H1 (cell line): ENCODE data around the gene CNGB1. TPM values are rescaled to one million over a fixed set of nuclear protein-coding genes. Genes with fewer than 3 reads are reported as not detected.

Experiments
- CHD2 ChIP-seq: IDR thresholded peaks from 2 replicates; pipeline ENCODE4 v1.6.1; 2012; ENCODE audit warnings: low read length, improper control_type of control experiment
- FOSL1 ChIP-seq: IDR thresholded peaks from 2 replicates; pipeline ENCODE4 v1.6.1; 2011; ENCODE audit warnings: mild to moderate bottlenecking, low read depth, low read length, moderate library complexity; ENCODE audit not compliant: insufficient read depth
- GABPA ChIP-seq: IDR thresholded peaks from 2 replicates; pipeline ENCODE4 v1.6.1; 2011; ENCODE audit warnings: mild to moderate bottlenecking, low read length, moderate library complexity, borderline replicate concordance; ENCODE audit not compliant: insufficient read depth
- JUND ChIP-seq: IDR thresholded peaks from 2 replicates; pipeline ENCODE4 v1.6.1; 2011; ENCODE audit warnings: mild to moderate bottlenecking, improper control_type of control experiment, low read length
- KDM1A ChIP-seq: fragments of 200-600, 300-600 bp; sonication (generic); IDR thresholded peaks from 2 replicates; pipeline ENCODE4 v1.7.1; 2016; ENCODE audit warnings: mild to moderate bottlenecking, low read length, borderline replicate concordance
- KDM4A ChIP-seq: IDR thresholded peaks from one replicate; pipeline ENCODE4 v1.7.1; 2012; ENCODE audit warnings: low read depth, mild to moderate bottlenecking, moderate library complexity, low read length, inconsistent platforms; ENCODE audit not compliant: severe bottlenecking
- POLR2A ChIP-seq, 2 experiments: IDR thresholded peaks; 1 replicate in 1 of 2; 2 replicates in 1 of 2; pipeline ENCODE4 v1.6.1; 2011; ENCODE audit warnings: low read depth in 2 of 2, low read length in 2 of 2, mild to moderate bottlenecking in 2 of 2; ENCODE audit errors: control extremely low read depth in 1 of 2
- RAD21 ChIP-seq, 2 experiments: IDR thresholded peaks in 1 of 2; conservative IDR thresholded peaks in 1 of 2; 2 replicates each; pipeline ENCODE4 v1.6.1; 2011; ENCODE audit warnings: low read depth in 2 of 2, low read length in 2 of 2, improper control_type of control experiment in 1 of 2, inconsistent platforms in 1 of 2, mild to moderate bottlenecking in 1 of 2, moderate library complexity in 1 of 2
- SP1 ChIP-seq: IDR thresholded peaks from 2 replicates; pipeline ENCODE4 v1.6.1; 2011; ENCODE audit warnings: low read depth, low read length
- polyA plus RNA-seq, 7 experiments: library from polyadenylated mRNA; depleted of rRNA in 3 of 7; stranded (reverse) in 5 of 7; unstranded in 2 of 7; fragments of >200 nt in 5 of 7; fragments of 200-250 nt in 2 of 7; gene quantifications; 1 replicate in 5 of 7; 2 replicates in 1 of 7; 4 replicates in 1 of 7; pipeline versions ENCODE4 v1.2.1 to v1.2.3, GENCODE V29; 2011 to 2013; ENCODE audit warnings: missing spikeins in 2 of 7, mixed read lengths in 2 of 7
- total RNA-seq: library from RNA; stranded (reverse); fragmentation: NEBNext Ultra II Directional; extraction: Animal tissue kit (Norgen Biotek cat#: 25700); gene quantifications from 2 replicates; pipeline ENCODE4 v1.2.1, GENCODE V29; 2021

CNGB1 gene
- total and polyA plus RNA-seq, 2 of the 8 experiments (the other 6 are each of a cell fraction or from before 2014, with no cell fraction given): not detected

DNA sequence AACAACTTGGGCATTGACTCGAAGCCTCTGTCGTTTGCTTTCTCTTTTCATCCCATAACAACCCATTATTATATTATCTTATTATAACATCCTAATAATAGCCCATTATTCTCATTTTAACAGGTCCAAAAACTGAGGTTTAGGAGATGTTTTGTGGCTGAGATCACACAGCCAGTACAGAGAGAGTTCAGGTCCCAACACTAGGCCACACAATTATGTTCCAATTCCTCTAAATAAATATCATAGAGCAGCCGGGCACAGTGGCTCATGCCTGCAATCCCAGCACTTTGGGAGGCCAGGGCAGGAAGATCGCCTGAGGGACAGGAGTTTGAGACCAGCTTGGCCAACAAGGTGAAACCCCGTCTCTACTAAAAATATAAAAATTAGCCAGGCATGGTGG is 128.3 kb downstream of the CNGB1 start (continued):
- TF ChIP-seq KDM1A (no peak), SP1 (no peak), POLR2A (IDR thresholded peaks at IDR 0.05; ENCODE audit: control extremely low read depth in 1 of 2, low read depth in 2 of 2, low read length in 2 of 2) (no peak), GABPA (no peak), KDM4A (no peak), CHD2 (no peak), RAD21 (IDR thresholded peaks at IDR 0.05 in 1 of 2, conservative IDR thresholded peaks at IDR 0.05 in 1 of 2; ENCODE audit: low read depth in 2 of 2, low read length in 2 of 2) (no peak), JUND (no peak), FOSL1 (no peak)
